Omental fat pad (tissue), 4 donors: ENCODE data around the gene KCTD16. TPM values are rescaled to one million over a fixed set of nuclear protein-coding genes. Genes with fewer than 3 reads are reported as not detected.

Source experiments
- ATAC-seq: fragments of 150-250 bp; one replicate; pipeline ENCODE4 v1.9.1; 2016; ENCODE audit warnings: mild to moderate bottlenecking, moderate library complexity; ENCODE audit not compliant: low FRiP score
- DNase-seq: peaks from one replicate; pipeline ENCODE4 v3.0.0-alpha.2; 2019; ENCODE audit warnings: low spot score
- total RNA-seq, 4 donors: library from RNA; depleted of rRNA; stranded (reverse); fragments of >200 nt; gene quantifications; one replicate each; pipeline ENCODE4 v1.1.0, GENCODE V29; 2016
- TF ChIP-seq, protein P1 (sequence below), 3 donors: fragments of 450-650 bp; IDR thresholded peaks; one replicate each; pipeline ENCODE4 v1.5.1; 2016 to 2017; ENCODE audit warnings: antibody characterized with exemption in 3 of 3, mild to moderate bottlenecking in 3 of 3, moderate library complexity in 2 of 3

The KCTD16 gene
- total RNA-seq, 4 donors from 2014 or later = 0.09 to 0.19 (median 0.16) TPM; not detected in 1

DNA sequence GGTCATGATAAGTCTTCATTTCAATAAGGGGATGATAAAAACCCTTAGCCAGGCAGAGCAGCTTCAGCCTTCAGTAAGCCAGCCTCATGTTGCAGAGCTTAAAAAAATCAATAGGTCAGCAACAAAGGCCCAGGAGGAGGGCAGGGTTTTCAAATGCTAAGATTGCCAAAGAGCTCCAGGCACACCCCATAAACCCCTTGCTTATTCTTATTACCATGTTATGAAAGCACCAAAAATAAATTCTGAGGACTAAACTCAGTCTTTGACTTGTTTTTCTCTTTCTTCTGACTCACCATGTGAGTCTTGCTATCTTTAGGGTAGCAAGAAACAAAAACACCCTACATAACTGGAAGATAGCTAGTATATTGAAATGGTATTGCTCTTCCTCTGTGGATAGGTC lies 317.1 kb downstream of the KCTD16 start:
- no peak for ATAC-seq
- DNase-seq = no peak

DNA sequence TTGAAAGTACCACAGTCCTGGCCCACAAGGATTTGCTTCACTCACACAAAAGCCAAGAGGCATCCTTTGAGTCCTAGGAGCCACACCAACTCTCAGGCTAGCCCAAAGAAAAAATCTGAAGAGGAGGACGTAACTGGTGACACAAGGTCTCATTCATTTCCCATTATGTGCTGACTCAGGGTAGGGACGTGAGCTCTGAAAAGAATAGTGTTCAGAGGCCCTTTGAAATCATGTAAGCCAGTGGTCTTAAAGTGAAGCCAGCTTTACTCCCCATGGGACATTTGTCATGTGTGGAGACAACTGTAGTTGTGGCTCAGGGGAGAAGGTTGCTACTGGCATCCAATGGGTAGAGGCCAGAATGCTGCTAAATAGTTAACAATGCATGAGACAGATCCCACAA lies 332.4 kb downstream of the KCTD16 start:
- TF ChIP-seq, protein P1, sequence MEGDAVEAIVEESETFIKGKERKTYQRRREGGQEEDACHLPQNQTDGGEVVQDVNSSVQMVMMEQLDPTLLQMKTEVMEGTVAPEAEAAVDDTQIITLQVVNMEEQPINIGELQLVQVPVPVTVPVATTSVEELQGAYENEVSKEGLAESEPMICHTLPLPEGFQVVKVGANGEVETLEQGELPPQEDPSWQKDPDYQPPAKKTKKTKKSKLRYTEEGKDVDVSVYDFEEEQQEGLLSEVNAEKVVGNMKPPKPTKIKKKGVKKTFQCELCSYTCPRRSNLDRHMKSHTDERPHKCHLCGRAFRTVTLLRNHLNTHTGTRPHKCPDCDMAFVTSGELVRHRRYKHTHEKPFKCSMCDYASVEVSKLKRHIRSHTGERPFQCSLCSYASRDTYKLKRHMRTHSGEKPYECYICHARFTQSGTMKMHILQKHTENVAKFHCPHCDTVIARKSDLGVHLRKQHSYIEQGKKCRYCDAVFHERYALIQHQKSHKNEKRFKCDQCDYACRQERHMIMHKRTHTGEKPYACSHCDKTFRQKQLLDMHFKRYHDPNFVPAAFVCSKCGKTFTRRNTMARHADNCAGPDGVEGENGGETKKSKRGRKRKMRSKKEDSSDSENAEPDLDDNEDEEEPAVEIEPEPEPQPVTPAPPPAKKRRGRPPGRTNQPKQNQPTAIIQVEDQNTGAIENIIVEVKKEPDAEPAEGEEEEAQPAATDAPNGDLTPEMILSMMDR (IDR thresholded peaks at IDR 0.05) = no peak
- ATAC-seq = no peak
- DNase-seq = no peak

More for the DNA sequence above, 317.1 kb downstream of the KCTD16 start:
- TF ChIP-seq, protein P1 (IDR thresholded peaks at IDR 0.05) = no peak

DNA sequence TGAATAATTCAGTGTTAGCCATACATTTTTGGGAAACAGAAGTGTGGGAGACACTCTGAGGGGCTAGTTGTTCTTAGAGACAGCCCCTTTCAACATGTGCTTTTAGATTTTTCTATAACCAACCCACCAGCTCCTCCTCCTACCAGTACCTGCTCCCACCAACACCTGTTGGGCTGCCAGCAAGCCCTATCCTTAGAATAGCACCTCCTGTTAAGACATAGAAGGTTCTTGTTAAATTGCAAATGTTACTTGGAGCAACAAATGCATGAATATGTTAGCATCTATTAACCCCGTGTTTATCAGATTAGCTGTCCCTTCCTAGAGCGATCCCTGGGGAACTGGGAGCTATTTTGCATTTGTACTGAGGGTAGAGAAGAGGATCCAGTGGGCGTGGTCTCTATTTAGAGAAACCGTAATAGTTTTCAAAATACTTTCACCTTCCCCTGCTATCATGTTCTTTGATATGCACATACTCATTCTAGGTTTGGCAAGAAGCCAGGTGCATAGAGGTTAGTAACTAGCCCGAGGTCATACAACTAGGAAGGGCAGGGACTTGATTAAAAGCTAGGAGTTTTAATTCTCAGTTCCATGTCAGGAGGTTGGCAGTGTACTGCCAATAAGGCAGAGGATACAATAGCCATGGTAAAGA lies 334.4 kb downstream of the KCTD16 start:
- ATAC-seq (no peak), DNase-seq (no peak)
- TF ChIP-seq, protein P1 (IDR thresholded peaks at IDR 0.05) = no peak

DNA sequence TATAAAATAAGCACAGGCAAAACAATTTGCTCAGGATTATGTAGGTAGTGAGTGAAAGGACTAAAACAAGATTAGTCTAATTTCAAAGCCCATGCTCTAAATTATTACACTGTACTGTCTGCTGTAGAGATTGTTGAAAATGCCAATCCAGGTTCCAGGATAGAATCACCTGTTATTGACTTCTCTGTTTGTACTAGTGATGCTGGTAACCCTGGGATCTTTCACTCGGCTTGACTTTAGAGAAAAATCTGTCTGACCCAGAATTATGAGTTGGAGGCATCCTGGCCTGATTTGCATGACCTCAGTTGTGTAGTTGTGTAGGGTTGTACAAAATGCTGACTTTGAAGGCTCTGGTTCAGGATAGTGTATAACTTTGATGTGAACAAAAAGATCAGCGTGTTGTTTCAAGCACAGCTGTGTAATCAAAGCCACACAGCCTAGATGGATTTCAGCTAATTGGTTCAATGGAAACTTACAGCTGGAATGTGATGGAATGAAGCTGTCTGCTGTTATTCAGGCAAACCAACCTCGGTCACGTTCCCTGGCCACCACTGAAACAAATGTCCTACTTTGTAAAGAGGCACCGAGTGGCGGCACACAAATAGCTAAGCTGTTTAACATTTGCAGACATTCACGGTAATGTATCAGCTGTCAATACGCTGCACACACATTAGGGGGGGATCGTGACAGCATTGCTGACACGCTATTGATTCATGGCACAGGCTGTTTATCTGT lies 340.3 kb downstream of the KCTD16 start:
- no peak for ATAC-seq
- TF ChIP-seq, protein P1 (IDR thresholded peaks at IDR 0.05) = no peak
- DNase-seq = no peak

DNA sequence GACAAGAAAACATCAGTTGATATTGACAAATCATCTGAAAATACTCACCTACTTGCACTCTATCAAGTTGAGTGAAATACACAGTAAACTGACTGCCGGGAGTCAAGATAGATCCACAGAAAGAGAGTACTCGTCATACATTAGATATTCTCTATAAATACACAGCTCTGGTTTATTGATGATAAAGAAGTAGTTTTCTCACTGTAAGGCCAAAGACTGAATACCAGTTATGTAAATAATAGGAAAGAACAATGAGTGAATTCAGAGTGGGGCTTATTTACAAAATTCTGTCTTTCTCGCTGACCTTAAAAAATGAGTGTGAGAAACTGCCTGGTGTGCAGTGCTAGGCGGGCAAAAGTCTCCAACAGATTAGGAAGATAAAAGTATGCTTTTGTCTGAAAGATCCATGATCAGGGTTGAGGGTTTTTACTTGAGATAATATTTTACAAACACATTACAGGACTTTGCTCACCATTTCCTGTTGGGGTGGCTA lies 341.0 kb downstream of the KCTD16 start:
- TF ChIP-seq, protein P1 (IDR thresholded peaks at IDR 0.05) = no peak
- no peak for ATAC-seq
- DNase-seq = no peak

DNA sequence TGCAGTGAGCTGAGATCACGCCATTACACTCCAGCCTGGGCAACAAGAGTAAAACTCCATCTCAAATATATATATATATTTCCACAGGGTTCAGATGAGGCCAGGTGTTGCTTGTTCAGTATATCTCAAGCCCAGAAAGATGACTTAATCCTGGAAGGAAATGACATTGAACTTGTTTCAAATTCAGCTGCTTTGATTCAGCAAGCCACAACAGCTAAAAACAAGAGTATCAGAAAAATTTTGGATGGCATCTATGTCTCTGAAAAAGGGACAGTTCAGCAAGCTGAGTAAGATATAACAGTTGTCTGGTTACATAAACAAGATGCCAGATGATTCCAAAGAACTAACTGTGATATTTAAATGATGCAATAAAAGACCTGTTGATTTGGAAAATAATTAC lies 352.0 kb downstream of the KCTD16 start:
- ATAC-seq = no peak
- TF ChIP-seq, protein P1 (IDR thresholded peaks at IDR 0.05) = no peak
- no peak for DNase-seq
